ENCODE data around the gene USP47.

DNA sequence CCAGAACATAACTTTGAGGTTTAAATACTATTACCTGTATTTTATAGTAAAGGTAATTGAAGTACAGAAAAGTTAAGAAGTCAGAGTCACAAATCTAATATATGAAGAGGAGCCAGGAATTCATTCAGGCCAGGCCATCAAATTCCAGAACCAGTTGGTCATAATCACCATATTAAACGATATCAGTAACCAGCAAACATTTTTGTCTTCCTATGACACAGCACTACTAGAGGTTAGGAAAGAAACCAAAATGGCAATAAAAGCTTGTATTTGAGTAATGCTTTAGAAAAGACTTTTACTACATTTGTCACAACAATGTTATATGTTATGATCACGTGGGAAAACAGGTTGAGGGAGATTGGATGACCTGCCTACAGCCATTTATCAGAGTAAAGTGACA, 104.4 kb downstream of the USP47 start:
- no peak for TF ChIP-seq CTCF (IDR thresholded peaks at IDR 0.05; ENCODE audit: low read depth, low read length, poor library complexity, severe bottlenecking)
- no peak for TF ChIP-seq EZH2phosphoT487 (IDR thresholded peaks at IDR 0.05; ENCODE audit: borderline replicate concordance, low read length)

Data from DOHH2 (cell line).